Natural killer cell (primary cell): ENCODE measurements around the gene DES. TPM values are rescaled to one million over a fixed set of nuclear protein-coding genes. Genes with fewer than 3 reads are reported as not detected.

ENCODE experiments used
- ATAC-seq, 3 donors: fragments of 150-1000 bp in 2 of 3; fragments of 200-7000 bp in 1 of 3; cut with Tn5 transposase; 1 replicate in 1 of 3; 2 replicates in 2 of 3; pipeline ENCODE4 v1.10.0; 2021; ENCODE audit warnings: mild to moderate bottlenecking in 2 of 3, moderate library complexity in 2 of 3
- DNase-seq, 2 donors: peaks; one replicate each; pipeline versions ENCODE4 v3.0.0 to v3.0.0-alpha.2; 2013 to 2021; ENCODE audit warnings: mixed read lengths in 1 of 2
- H3K27ac ChIP-seq: one replicate; pipeline ENCODE4 v1.5.1; 2013; ENCODE audit warnings: mild to moderate bottlenecking, low read length
- H3K27me3 ChIP-seq: one replicate; pipeline ENCODE4 v1.6.1; 2013; ENCODE audit warnings: low read length; ENCODE audit not compliant: control insufficient read depth, insufficient read depth
- H3K36me3 ChIP-seq: one replicate; pipeline ENCODE4 v1.6.1; 2013; ENCODE audit warnings: low read length; ENCODE audit not compliant: control insufficient read depth, insufficient read depth
- H3K4me1 ChIP-seq: one replicate; pipeline ENCODE4 v1.6.1; 2013; ENCODE audit warnings: low read length; ENCODE audit not compliant: control insufficient read depth, insufficient read depth
- H3K4me3 ChIP-seq: one replicate; pipeline ENCODE4 v1.5.1; 2013; ENCODE audit warnings: low read length
- H3K9me3 ChIP-seq: one replicate; pipeline ENCODE4 v1.6.1; 2013; ENCODE audit warnings: low read length; ENCODE audit not compliant: control insufficient read depth, insufficient read depth
- H3K27ac Mint-ChIP-seq, 2 donors: one replicate each; pipeline ENCODE4 v1.8.0; 2022; ENCODE audit warnings: mild to moderate bottlenecking in 2 of 2, mixed read lengths in 2 of 2, moderate library complexity in 1 of 2
- H3K27me3 Mint-ChIP-seq, 2 donors: one replicate each; pipeline ENCODE4 v1.8.0; 2022; ENCODE audit warnings: low read depth in 2 of 2, mixed read lengths in 2 of 2
- H3K36me3 Mint-ChIP-seq: one replicate; pipeline ENCODE4 v1.8.0; 2022; ENCODE audit warnings: mixed read lengths
- H3K4me1 Mint-ChIP-seq, 2 donors: one replicate each; pipeline ENCODE4 v1.8.0; 2022; ENCODE audit warnings: mixed read lengths in 2 of 2
- H3K4me3 Mint-ChIP-seq: one replicate; pipeline ENCODE4 v1.8.0; 2022; ENCODE audit warnings: mild to moderate bottlenecking, moderate library complexity, mixed read lengths
- H3K9me3 Mint-ChIP-seq, 2 donors: one replicate each; pipeline ENCODE4 v1.8.0; 2022; ENCODE audit warnings: mixed read lengths in 2 of 2
- WGBS: methylation state at CpG from one replicate; pipeline ENCODE4 v1.1.7; 2013; ENCODE audit warnings: missing lambda C conversion rate; ENCODE audit not compliant: insufficient coverage; 5-methylcytosine and 5-hydroxymethylcytosine counted together
- intact Hi-C: fragments of 100-400 bp; cut with micrococcal nuclease; formaldehyde crosslinking; loops from one replicate; pipeline ENCODE4 v1.14.2; 2022
- total RNA-seq, 4 donors: library from RNA; stranded (reverse); fragments of 120-200 nt in 1 of 4; gene quantifications; one replicate each; pipeline versions ENCODE4 v1.2.3 to v1.2.4, GENCODE V29; 2013 to 2022
- TF ChIP-seq, protein P1 (sequence below): fragments of 200-600 bp; IDR thresholded peaks from one replicate; pipeline ENCODE4 v1.8.0; 2022; ENCODE audit warnings: antibody characterized with exemption

The DES gene
- total RNA-seq, 3 donors from 2014 or later (not counting 1 experiment from before 2014, with no cell fraction given) = not detected

DNA sequence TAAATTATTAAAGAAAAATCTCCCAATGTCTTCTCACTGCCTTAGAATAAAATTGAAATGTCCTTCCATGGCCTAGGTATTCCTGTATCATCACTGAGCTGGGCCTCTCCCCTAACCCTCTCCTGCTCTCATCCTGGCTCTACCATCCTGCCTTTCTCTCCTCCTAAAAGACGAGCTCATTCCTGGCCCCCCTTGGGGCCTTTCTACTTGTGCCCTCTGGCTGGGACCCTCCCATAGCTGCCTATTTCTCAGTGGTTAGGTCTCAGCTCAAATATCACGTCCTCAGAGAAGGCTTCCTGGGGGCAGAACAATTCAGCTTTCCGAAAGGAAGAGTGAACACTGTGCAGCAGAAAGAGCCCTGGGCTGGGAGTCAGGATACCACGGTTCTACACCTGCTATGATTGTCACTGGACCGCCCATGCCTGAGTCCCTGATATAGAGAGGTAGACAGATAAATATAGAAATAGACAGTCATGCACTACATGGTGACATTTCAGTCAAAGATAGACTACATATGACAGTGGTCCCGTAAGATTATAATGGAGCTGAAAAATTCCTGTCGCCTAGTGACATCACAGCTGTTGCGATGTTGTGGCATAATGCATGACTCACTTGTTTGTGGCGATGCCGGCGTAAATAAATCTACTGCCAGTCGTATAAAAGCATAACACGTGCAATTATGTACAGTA, 39.9 kb upstream of the DES start:
- intact Hi-C loops = no loop called here
- Histone ChIP-seq H3K27ac (no peak overlapping the region), H3K36me3 (peaks cover 48% of the 10 kb centered on the region), H3K4me1 (no peaks in the 10 kb centered on the region), H3K9me3 (no peaks in the 10 kb centered on the region), H3K4me3 (no peak overlapping the region), H3K27me3 (no peaks in the 10 kb centered on the region)
- WGBS = 97% methylated on average over 13 of the region's 13 CpGs
- TF ChIP-seq, protein P1, sequence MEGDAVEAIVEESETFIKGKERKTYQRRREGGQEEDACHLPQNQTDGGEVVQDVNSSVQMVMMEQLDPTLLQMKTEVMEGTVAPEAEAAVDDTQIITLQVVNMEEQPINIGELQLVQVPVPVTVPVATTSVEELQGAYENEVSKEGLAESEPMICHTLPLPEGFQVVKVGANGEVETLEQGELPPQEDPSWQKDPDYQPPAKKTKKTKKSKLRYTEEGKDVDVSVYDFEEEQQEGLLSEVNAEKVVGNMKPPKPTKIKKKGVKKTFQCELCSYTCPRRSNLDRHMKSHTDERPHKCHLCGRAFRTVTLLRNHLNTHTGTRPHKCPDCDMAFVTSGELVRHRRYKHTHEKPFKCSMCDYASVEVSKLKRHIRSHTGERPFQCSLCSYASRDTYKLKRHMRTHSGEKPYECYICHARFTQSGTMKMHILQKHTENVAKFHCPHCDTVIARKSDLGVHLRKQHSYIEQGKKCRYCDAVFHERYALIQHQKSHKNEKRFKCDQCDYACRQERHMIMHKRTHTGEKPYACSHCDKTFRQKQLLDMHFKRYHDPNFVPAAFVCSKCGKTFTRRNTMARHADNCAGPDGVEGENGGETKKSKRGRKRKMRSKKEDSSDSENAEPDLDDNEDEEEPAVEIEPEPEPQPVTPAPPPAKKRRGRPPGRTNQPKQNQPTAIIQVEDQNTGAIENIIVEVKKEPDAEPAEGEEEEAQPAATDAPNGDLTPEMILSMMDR = no peak
- Mint-ChIP-seq H3K27ac (no peak overlapping the region), H3K4me3 (no peak overlapping the region), H3K27me3 (no peaks in the 10 kb centered on the region), H3K4me1 (peaks cover under 1 to 3% of the 10 kb centered on the region in 2 donors), H3K9me3 (no peaks in the 10 kb centered on the region), H3K36me3 (peaks cover under 1% of the 10 kb centered on the region)
- no peak for ATAC-seq
- DNase-seq = no peak

DNA sequence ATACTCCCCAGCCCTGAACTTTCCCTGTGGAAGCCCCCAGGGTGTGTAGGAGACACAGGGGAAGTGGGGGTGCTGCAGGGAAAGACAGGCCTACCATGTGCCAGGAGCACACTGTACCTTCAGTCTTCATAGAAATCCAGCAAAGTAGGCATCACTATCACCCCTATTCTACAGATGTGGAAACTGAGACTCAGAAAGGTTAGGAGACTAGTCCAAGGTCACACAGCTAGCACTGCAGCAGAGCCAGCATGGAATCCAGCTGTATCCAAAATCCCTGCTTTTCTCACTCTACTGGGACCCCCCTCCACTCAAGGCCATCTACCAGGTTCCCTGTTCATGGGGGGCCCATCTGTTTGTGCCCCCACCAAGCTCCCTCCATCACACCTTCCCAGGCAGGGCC, 37.3 kb upstream of the DES start:
- no peaks in the 10 kb centered on the region for H3K9me3 Mint-ChIP-seq
- peaks cover 3 to 4% of the 10 kb centered on the region in 2 donors for H3K4me1 Mint-ChIP-seq
- no peak overlapping the region for H3K27ac Mint-ChIP-seq
- peaks cover 52% of the 10 kb centered on the region for H3K36me3 ChIP-seq
- H3K27ac ChIP-seq = no peak overlapping the region
- intact Hi-C loops = loop anchor here (10.0 kb wide), 1 partner anchor 206 kb away; the partner anchor contains the start of genes CNPPD1, RETREG2 and SLC23A3
- no peaks in the 10 kb centered on the region for H3K9me3 ChIP-seq
- no peaks in the 10 kb centered on the region for H3K4me1 ChIP-seq
- H3K36me3 Mint-ChIP-seq = peaks cover 6% of the 10 kb centered on the region
- TF ChIP-seq, protein P1 = no peak
- H3K4me3 ChIP-seq = no peak overlapping the region
- H3K27me3 Mint-ChIP-seq = no peaks in the 10 kb centered on the region
- H3K27me3 ChIP-seq = no peaks in the 10 kb centered on the region
- no peak for ATAC-seq
- no peak overlapping the region for H3K4me3 Mint-ChIP-seq
- no peak for DNase-seq

- WGBS = 98% methylated on average over 9 of the region's 9 CpGs
- H3K4me1 Mint-ChIP-seq = peaks cover 4 to 8% of the 10 kb centered on the region in 2 donors
- H3K9me3 Mint-ChIP-seq = no peaks in the 10 kb centered on the region
- no peak overlapping the region for H3K4me3 ChIP-seq
- no peak overlapping the region for H3K27ac Mint-ChIP-seq
- no peaks in the 10 kb centered on the region for H3K9me3 ChIP-seq
- no peak overlapping the region for H3K27ac ChIP-seq
- TF ChIP-seq, protein P1 = no peak
- no peaks in the 10 kb centered on the region for H3K27me3 Mint-ChIP-seq
- peaks cover 57% of the 10 kb centered on the region for H3K36me3 ChIP-seq
- no peak for DNase-seq
- intact Hi-C loops = loop anchor here (10.0 kb wide), 1 partner anchor 207 kb away; the partner anchor contains the start of genes CNPPD1, RETREG2 and SLC23A3
- ATAC-seq = no peak
- H3K4me1 ChIP-seq = peaks cover 4% of the 10 kb centered on the region
- no peak overlapping the region for H3K4me3 Mint-ChIP-seq
- H3K27me3 ChIP-seq = no peaks in the 10 kb centered on the region
- H3K36me3 Mint-ChIP-seq = peaks cover 6% of the 10 kb centered on the region
Observed at GRCh38 chr2:219381448-219381847, 36.7 kb upstream of the DES start.
